IMR-90 (cell line): ENCODE measurements around the gene CMSS1. TPM values are rescaled to one million over a fixed set of nuclear protein-coding genes. Genes with fewer than 3 reads are reported as not detected.

Source experiments
- ATAC-seq: fragments of 200-7000 bp; cut with Tn5 transposase; 2 replicates; pipeline ENCODE4 v1.9.1; 2020; ENCODE audit warnings: low read depth, mild to moderate bottlenecking, moderate library complexity
- BruUV-seq: library from RNA; stranded (reverse); fragments of 400-500 nt; replicated peaks from 2 replicates; lab custom pipeline; 2021; lab: Mats Ljungman, UMichigan
- CTCF ChIA-PET: fragments of 300-600 bp; formaldehyde crosslinking; extraction: SDS; loops from one replicate; lab custom pipeline; 2021; ENCODE audit warnings: antibody characterized with exemption; lab: Yijun Ruan, JAX
- POLR2A ChIA-PET: fragments of 300-600 bp; sonication (Branson Sonifier 250); formaldehyde crosslinking; loops from one replicate; lab custom pipeline; 2022; ENCODE audit warnings: antibody characterized with exemption; ENCODE audit not compliant: unreplicated experiment; lab: Charles Lee
- DNase-seq: peaks from one replicate; pipeline ENCODE4 v3.0.0; 2013
- H2AFZ ChIP-seq: replicated peaks from 2 replicates; pipeline ENCODE3; 2013; ENCODE audit warnings: low read length, mild to moderate bottlenecking; ENCODE audit not compliant: poor library complexity
- H2AK5ac ChIP-seq: 2 replicates; pipeline ENCODE4 v1.6.1; 2013; ENCODE audit warnings: low read depth, low read length, inconsistent platforms
- H2AK9ac ChIP-seq: replicated peaks from 2 replicates; pipeline ENCODE3; 2013; ENCODE audit warnings: mild to moderate bottlenecking, low read depth, low read length, moderate library complexity; ENCODE audit not compliant: poor library complexity
- H2BK120ac ChIP-seq: 2 replicates; pipeline ENCODE4 v1.6.1; 2013; ENCODE audit warnings: low read depth, low read length, inconsistent platforms
- H2BK15ac ChIP-seq: 3 replicates; pipeline ENCODE4 v1.6.1; 2013; ENCODE audit warnings: low read depth, low read length, inconsistent platforms
- H2BK20ac ChIP-seq: 2 replicates; pipeline ENCODE4 v1.6.1; 2013; ENCODE audit warnings: low read depth, mild to moderate bottlenecking, inconsistent platforms, low read length, moderate library complexity
- H2BK5ac ChIP-seq: 2 replicates; pipeline ENCODE4 v1.6.1; 2013; ENCODE audit warnings: mild to moderate bottlenecking, low read depth, low read length, inconsistent platforms; ENCODE audit not compliant: poor library complexity, severe bottlenecking
- H3K14ac ChIP-seq: replicated peaks from 2 replicates; pipeline ENCODE4 v1.6.1; 2013; ENCODE audit warnings: low read depth, low read length, inconsistent platforms
- H3K18ac ChIP-seq: 2 replicates; pipeline ENCODE4 v1.6.1; 2013; ENCODE audit warnings: low read depth, low read length, control low read depth
- H3K23ac ChIP-seq: 2 replicates; pipeline ENCODE4 v1.6.1; 2013; ENCODE audit warnings: low read depth, low read length, inconsistent platforms
- H3K27ac ChIP-seq: 2 replicates; pipeline ENCODE4 v1.5.1; 2013; ENCODE audit warnings: mild to moderate bottlenecking, control low read depth, low read length; ENCODE audit not compliant: insufficient read depth
- H3K27me3 ChIP-seq: 2 replicates; pipeline ENCODE4 v1.6.1; 2013; ENCODE audit warnings: low read length; ENCODE audit not compliant: control insufficient read depth, insufficient read depth
- H3K36me3 ChIP-seq: 2 replicates; pipeline ENCODE4 v1.6.1; 2013; ENCODE audit warnings: low read length, mixed read lengths; ENCODE audit not compliant: control insufficient read depth, insufficient read depth
- H3K4ac ChIP-seq: 2 replicates; pipeline ENCODE4 v1.6.1; 2013; ENCODE audit warnings: low read depth, low read length, inconsistent platforms
- H3K4me1 ChIP-seq: 2 replicates; pipeline ENCODE4 v1.6.1; 2013; ENCODE audit warnings: low read length, mixed read lengths; ENCODE audit not compliant: control insufficient read depth, insufficient read depth
- H3K4me2 ChIP-seq: 2 replicates; pipeline ENCODE4 v1.6.1; 2013; ENCODE audit warnings: low read depth, mild to moderate bottlenecking, control low read depth, low read length, moderate library complexity
- H3K4me3 ChIP-seq: 2 replicates; pipeline ENCODE4 v1.5.1; 2013; ENCODE audit warnings: low read depth, mild to moderate bottlenecking, control low read depth, low read length, moderate library complexity; ENCODE audit not compliant: insufficient read depth
- H3K56ac ChIP-seq: 2 replicates; pipeline ENCODE4 v1.6.1; 2013; ENCODE audit warnings: low read length, inconsistent platforms; ENCODE audit not compliant: insufficient read depth; ENCODE audit errors: extremely low read depth
- H3K79me1 ChIP-seq, 2 experiments: 2 replicates each; pipeline ENCODE4 v1.6.1; 2013; ENCODE audit warnings: low read length in 2 of 2, inconsistent platforms in 1 of 2, low read depth in 1 of 2
- H3K9ac ChIP-seq: 2 replicates; pipeline ENCODE4 v1.6.1; 2013; ENCODE audit warnings: low read depth, low read length, control low read depth
- H3K9me1 ChIP-seq: 2 replicates; pipeline ENCODE4 v1.6.1; 2013; ENCODE audit warnings: low read length, inconsistent platforms; ENCODE audit not compliant: insufficient read depth
- H3K9me3 ChIP-seq: 2 replicates; pipeline ENCODE4 v1.6.1; 2013; ENCODE audit warnings: low read length; ENCODE audit not compliant: control insufficient read depth, insufficient read depth
- H4K20me1 ChIP-seq: 2 replicates; pipeline ENCODE4 v1.6.1; 2013; ENCODE audit warnings: low read length, inconsistent platforms; ENCODE audit not compliant: insufficient read depth
- H4K5ac ChIP-seq: 2 replicates; pipeline ENCODE4 v1.6.1; 2013; ENCODE audit warnings: mild to moderate bottlenecking, low read depth, low read length, control low read depth
- H4K8ac ChIP-seq, 2 experiments: 2 replicates each; pipeline ENCODE4 v1.6.1; 2013; ENCODE audit warnings: low read depth in 2 of 2, low read length in 2 of 2, control low read depth in 1 of 2, inconsistent platforms in 1 of 2
- H4K91ac ChIP-seq: 2 replicates; pipeline ENCODE4 v1.6.1; 2013; ENCODE audit warnings: low read depth, low read length, inconsistent platforms; ENCODE audit not compliant: insufficient read depth
- BHLHE40 ChIP-seq: fragments of 150-350 bp; IDR thresholded peaks from 2 replicates; pipeline ENCODE4 v1.6.1; 2016; ENCODE audit warnings: mild to moderate bottlenecking, low read depth, low read length
- CEBPB ChIP-seq: IDR thresholded peaks from 2 replicates; pipeline ENCODE4 v1.6.1; 2012; ENCODE audit warnings: low read depth, low read length, improper control_type of control experiment
- CHD1 ChIP-seq: IDR thresholded peaks from 2 replicates; pipeline ENCODE4 v1.6.1; 2012; ENCODE audit warnings: low read depth, low read length, improper control_type of control experiment
- CTCF ChIP-seq: conservative IDR thresholded peaks from 2 replicates; pipeline ENCODE4 v1.5.1; 2012; ENCODE audit warnings: mild to moderate bottlenecking, low read depth, low read length, improper control_type of control experiment
- ELK1 ChIP-seq: fragments of 150-350 bp; IDR thresholded peaks from 2 replicates; pipeline ENCODE4 v1.6.1; 2016; ENCODE audit warnings: low read depth, mild to moderate bottlenecking, low read length, moderate library complexity, borderline replicate concordance
- FOS ChIP-seq: fragments of 150-350 bp; IDR thresholded peaks from 2 replicates; pipeline ENCODE4 v1.6.1; 2016; ENCODE audit warnings: low read depth, low read length
- MAFK ChIP-seq: IDR thresholded peaks from 2 replicates; pipeline ENCODE4 v1.6.1; 2012; ENCODE audit warnings: low read depth, low read length, improper control_type of control experiment
- MAZ ChIP-seq: IDR thresholded peaks from 2 replicates; pipeline ENCODE4 v1.6.1; 2012; ENCODE audit warnings: low read depth, mild to moderate bottlenecking, low read length, improper control_type of control experiment, moderate library complexity, borderline replicate concordance
- MXI1 ChIP-seq: IDR thresholded peaks from 2 replicates; pipeline ENCODE4 v1.6.1; 2012; ENCODE audit warnings: low read depth, mild to moderate bottlenecking, low read length, moderate library complexity, borderline replicate concordance
- NFE2L2 ChIP-seq: fragments of 150-350 bp; IDR thresholded peaks from 2 replicates; pipeline ENCODE4 v1.6.1; 2016; ENCODE audit warnings: low read depth, mild to moderate bottlenecking, low read length
- POLR2A ChIP-seq: IDR thresholded peaks from 2 replicates; pipeline ENCODE4 v1.6.1; 2012; ENCODE audit warnings: mild to moderate bottlenecking, low read depth, low read length
- RAD21 ChIP-seq: IDR thresholded peaks from 2 replicates; pipeline ENCODE4 v1.6.1; 2012; ENCODE audit warnings: low read length, improper control_type of control experiment
- RCOR1 ChIP-seq: IDR thresholded peaks from 2 replicates; pipeline ENCODE4 v1.6.1; 2012; ENCODE audit warnings: mild to moderate bottlenecking, low read length, improper control_type of control experiment; ENCODE audit not compliant: insufficient replicate concordance
- RFX5 ChIP-seq: IDR thresholded peaks from 2 replicates; pipeline ENCODE4 v1.8.0; 2012; ENCODE audit warnings: low read depth, mild to moderate bottlenecking, low read length, moderate library complexity
- SMC3 ChIP-seq: fragments of 150-350 bp; IDR thresholded peaks from 2 replicates; pipeline ENCODE4 v1.6.1; 2016; ENCODE audit warnings: low read depth, mild to moderate bottlenecking, antibody characterized with exemption, low read length, moderate library complexity
- USF2 ChIP-seq: fragments of 150-350 bp; IDR thresholded peaks from 2 replicates; pipeline ENCODE4 v1.6.1; 2017; ENCODE audit warnings: mild to moderate bottlenecking, antibody characterized with exemption, low read length, low read depth
- WGBS, 2 experiments: methylation state at CpG; one replicate each; pipeline versions ENCODE4 v1.1.5 to v1.1.7; 2013; ENCODE audit warnings: missing lambda C conversion rate in 2 of 2; ENCODE audit not compliant: insufficient read length in 1 of 2; ENCODE audit errors: extremely low coverage in 2 of 2; 5-methylcytosine and 5-hydroxymethylcytosine counted together
- dilution Hi-C: fragments of 300-500 bp; cut with HindIII; formaldehyde crosslinking; loops from one replicate; pipeline ENCODE4 v1.14.3; 2018; ENCODE audit warnings: low sequenced_read_pairs; ENCODE audit not compliant: unreplicated experiment
- in situ Hi-C: fragments of 300-500 bp; cut with MboI; formaldehyde crosslinking; loops from 3 replicates; pipeline ENCODE4 v1.14.3; 2019; ENCODE audit warnings: low sequenced_read_pairs, inconsistent platforms, mixed read lengths
- intact Hi-C: fragments of 100-400 bp; cut with micrococcal nuclease; formaldehyde crosslinking; loops from 2 replicates; pipeline ENCODE4 v1.10.0; 2022
- polyA plus RNA-seq, 3 experiments: library from polyadenylated mRNA; depleted of rRNA; stranded (reverse); fragments of >200 nt; gene quantifications; 2 replicates each; pipeline ENCODE4 v1.2.3, GENCODE V29; 2012; ENCODE audit warnings: low replicate concordance in 1 of 3
- total RNA-seq: library from RNA; depleted of rRNA; stranded (reverse); fragments of >200 nt; gene quantifications from 2 replicates; pipeline ENCODE4 v1.2.3, GENCODE V29; 2012

The CMSS1 gene
- total and polyA plus RNA-seq, 2 of the 4 experiments (the other 2 are of a cell fraction), result 12.5 to 13.6 TPM

- Histone ChIP-seq H2AK9ac (no peak overlapping the region), H3K4me1 (peaks cover 11% of the 10 kb centered on the region), H3K9me1 (peaks cover 12% of the 10 kb centered on the region), H2AFZ (no peak overlapping the region), H3K27ac (0 out of 2 replicates have a peak overlapping the region, but pooled peaks have one; percentile 34), H3K23ac (peak overlapping the region; percentile 77), H3K18ac (peak overlapping the region; percentile 76; the same call in 1 of the 2 replicates), H2BK5ac (no peak overlapping the region), H2AK5ac (peak overlapping the region; percentile 95), H3K27me3 (no peaks in the 10 kb centered on the region), H3K14ac (peak overlapping the region; percentile 47; the same call in 1 of the 2 replicates), H3K4me2 (no peak overlapping the region), H2BK120ac (peak overlapping the region; percentile 55; the same call in 1 of the 2 replicates), H3K4ac (peak overlapping the region; percentile 59), H4K5ac (peak overlapping the region; percentile 81), H2BK15ac (no peak overlapping the region), H4K20me1 (0 out of 2 replicates have a peak, but pooled peaks cover 3% of the 10 kb centered on the region), H4K8ac (peak overlapping the region; percentile 52 to 59; a peak in 3 of 4 replicates), H3K79me1 (peaks cover 0 to 13% of the 10 kb centered on the region in 2 experiments; a peak in 2 of 4 replicates), H3K36me3 (no peaks in the 10 kb centered on the region), H3K9me3 (no peaks in the 10 kb centered on the region), H3K4me3 (no peak overlapping the region), H4K91ac (peak overlapping the region; percentile 44), H3K56ac (no peak overlapping the region), H2BK20ac (peak overlapping the region; percentile 43; the same call in 1 of the 2 replicates), H3K9ac (no peak overlapping the region)
- POLR2A ChIA-PET, result no interaction called here
- no peak for ATAC-seq
- CTCF ChIA-PET, result no interaction called here
- no CpG with 5 or more reads among the region's 1 CpG for WGBS, 2 experiments
- in situ Hi-C loops, result no loop called here
- no TSS peak for BruUV-seq
- dilution Hi-C loops, result no loop called here
- TF ChIP-seq CHD1, result no peak
- TF ChIP-seq RFX5, result no peak
- TF ChIP-seq SMC3, result no peak
- no peak for TF ChIP-seq RAD21
- TF ChIP-seq CTCF, result no peak
- TF ChIP-seq ELK1, result no peak
- TF ChIP-seq POLR2A, result no peak
- no peak for TF ChIP-seq RCOR1
- no peak for TF ChIP-seq MXI1
- TF ChIP-seq CEBPB, result no peak
- TF ChIP-seq MAFK, result no peak
- TF ChIP-seq MAZ, result no peak
- TF ChIP-seq BHLHE40, result no peak
- TF ChIP-seq FOS, result no peak
- TF ChIP-seq USF2, result no peak
- no peak for TF ChIP-seq NFE2L2
- DNase-seq, result no peak
- intact Hi-C loops, result no loop called here
Measured at GRCh38 chr3:99921377-99921695, 103.7 kb downstream of the CMSS1 start.
